ENCODE data around the gene ATG4C. TPM values are rescaled to one million over a fixed set of nuclear protein-coding genes. Genes with fewer than 3 reads are reported as not detected.
"Not testable (repeated sequence)": the region's sequence is repeated elsewhere in the genome, so short reads cannot be mapped to it uniquely, and the experiment has no call there.

The ATG4C gene
- total and polyA plus RNA-seq, 2 of the 4 experiments (the other 2 are of a cell fraction) = 4.7 to 7.2 TPM

DNA sequence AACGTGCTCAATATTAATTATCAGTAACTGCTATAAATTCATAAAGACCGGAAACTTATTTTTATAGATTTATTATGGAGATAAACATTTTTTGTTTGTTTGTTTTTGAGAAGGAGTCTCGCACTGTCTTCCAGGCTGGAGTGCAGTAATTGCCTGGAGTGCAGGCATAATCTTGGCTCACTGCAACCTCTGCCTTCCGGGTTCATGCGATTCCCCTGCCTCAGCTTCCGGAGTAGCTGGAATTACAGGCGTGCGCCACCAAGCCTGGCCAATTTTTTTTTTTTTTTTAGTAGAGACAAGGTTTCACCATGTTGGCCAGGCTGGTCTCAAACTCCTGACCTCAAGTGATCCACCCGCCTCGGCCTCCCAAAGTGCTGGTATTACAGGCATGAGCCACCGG lies 15.4 kb upstream of the ATG4C start:
- in situ Hi-C loops (cut with MboI; ENCODE audit: low sequenced_read_pairs); H2AK9ac ChIP-seq (replicated peaks; ENCODE audit: low read depth, low read length, poor library complexity); H2AK5ac ChIP-seq (ENCODE audit: low read depth, low read length); H3K23ac ChIP-seq (ENCODE audit: low read depth, low read length); POLR2A ChIA-PET (ENCODE audit: unreplicated experiment); H2BK20ac ChIP-seq (ENCODE audit: low read depth, low read length); H4K20me1 ChIP-seq (ENCODE audit: insufficient read depth, low read length); ATAC-seq (ENCODE audit: low read depth); H2BK120ac ChIP-seq (ENCODE audit: low read depth, low read length); H3K18ac ChIP-seq (ENCODE audit: low read depth, low read length); H3K27ac ChIP-seq (ENCODE audit: insufficient read depth, low read length); H3K4me2 ChIP-seq (ENCODE audit: low read depth, low read length); intact Hi-C loops (cut with micrococcal nuclease); H3K9me1 ChIP-seq (ENCODE audit: insufficient read depth, low read length); H3K9me3 ChIP-seq (ENCODE audit: control insufficient read depth, insufficient read depth, low read length); H3K27me3 ChIP-seq (ENCODE audit: control insufficient read depth, insufficient read depth, low read length); dilution Hi-C loops (cut with HindIII; ENCODE audit: low sequenced_read_pairs, unreplicated experiment); H4K8ac ChIP-seq (ENCODE audit: low read depth in 2 of 2, low read length in 2 of 2); DNase-seq; H3K79me1 ChIP-seq (ENCODE audit: low read depth in 1 of 2, low read length in 2 of 2); H2AFZ ChIP-seq (replicated peaks; ENCODE audit: low read length, poor library complexity); BruUV-seq (replicated peaks); H2BK5ac ChIP-seq (ENCODE audit: low read depth, low read length, poor library complexity, severe bottlenecking); CTCF ChIA-PET; H3K4ac ChIP-seq (ENCODE audit: low read depth, low read length); H3K36me3 ChIP-seq (ENCODE audit: control insufficient read depth, insufficient read depth, low read length); H4K91ac ChIP-seq (ENCODE audit: insufficient read depth, low read depth, low read length); H3K9ac ChIP-seq (ENCODE audit: low read depth, low read length); H3K4me1 ChIP-seq (ENCODE audit: control insufficient read depth, insufficient read depth, low read length); H2BK15ac ChIP-seq (ENCODE audit: low read depth, low read length); H3K14ac ChIP-seq (replicated peaks; ENCODE audit: low read depth, low read length); H3K4me3 ChIP-seq (ENCODE audit: insufficient read depth, low read depth, low read length); H4K5ac ChIP-seq (ENCODE audit: low read depth, low read length); H3K56ac ChIP-seq (ENCODE audit: extremely low read depth, insufficient read depth, low read length): not testable (repeated sequence)
- 80% methylated on average over 1 of the region's 11 CpGs; no CpG with 5 or more reads in 1 of the 2 experiments for whole genome bisulfite sequencing, 2 experiments (ENCODE audit: extremely low coverage in 2 of 2, insufficient read length in 1 of 2)

Data from IMR-90 (cell line).